ENCODE measurements around the gene TMPRSS4. TPM values are rescaled to one million over a fixed set of nuclear protein-coding genes. Genes with fewer than 3 reads are reported as not detected.

The TMPRSS4 gene
- total RNA-seq, 1 experiment from 2014 or later, result not detected

GRCh38 chr11:118151431-118151830 is 74.6 kb downstream of the TMPRSS4 start:
- DNase-seq (ENCODE audit: low read depth, low spot score) (no peak), ATAC-seq (no peak)
- Histone ChIP-seq H3K4me1 (ENCODE audit: control insufficient read depth, insufficient read depth, low read length) (peaks cover 2% of the 10 kb centered on the region), H3K27ac (ENCODE audit: low read length) (no peak overlapping the region), H3K36me3 (ENCODE audit: control insufficient read depth, insufficient read depth, low read length) (no peaks in the 10 kb centered on the region), H3K27me3 (ENCODE audit: control insufficient read depth, insufficient read depth, low read length) (peaks cover 29% of the 10 kb centered on the region), H3K4me3 (ENCODE audit: low read depth in 2 of 2, low read length in 2 of 2) (no peak overlapping the region), H3K9me3 (ENCODE audit: control insufficient read depth, insufficient read depth, low read depth, low read length) (no peaks in the 10 kb centered on the region)
- in situ Hi-C loops (cut with HindIII; ENCODE audit: low pct_unique_long_range_greater_than_20kb, low sequenced_read_pairs), result no loop called here
- CTCF ChIA-PET, result no interaction called here
- POLR2A ChIA-PET, result no interaction called here
- TF ChIP-seq TCF7L2 (IDR thresholded peaks at IDR 0.05; ENCODE audit: low read depth, low read length) (no peak), POLR2AphosphoS5 (IDR thresholded peaks at IDR 0.05; ENCODE audit: low read depth, low read length) (no peak)
- intact Hi-C loops (cut with micrococcal nuclease; ENCODE audit: unreplicated experiment), result loop anchor here (5.0 kb wide), 1 partner anchor 141 kb away; no protein-coding TSS in a partner anchor
- BruUV-seq (replicated peaks), result no TSS peak

- peaks cover 30% of the 10 kb centered on the region for H3K27me3 ChIP-seq (ENCODE audit: control insufficient read depth, insufficient read depth, low read length)
- ATAC-seq (no peak), DNase-seq (ENCODE audit: low read depth, low spot score) (no peak)
- CTCF ChIA-PET, result no interaction called here
- BruUV-seq (replicated peaks), result no TSS peak
- POLR2A ChIA-PET, result no interaction called here
- H3K4me3 ChIP-seq (ENCODE audit: low read depth in 2 of 2, low read length in 2 of 2), result peak overlapping the region in 1 of 2 experiments; percentile 50; a peak in 2 of 4 replicates
- H3K27ac ChIP-seq (ENCODE audit: low read length), result no peak overlapping the region
- in situ Hi-C loops (cut with HindIII; ENCODE audit: low pct_unique_long_range_greater_than_20kb, low sequenced_read_pairs), result no loop called here
- TF ChIP-seq POLR2AphosphoS5 (IDR thresholded peaks at IDR 0.05; ENCODE audit: low read depth, low read length) (no peak), SIN3A (IDR thresholded peaks at IDR 0.05; ENCODE audit: borderline replicate concordance, insufficient read depth, low read depth, low read length) (no peak), TCF7L2 (IDR thresholded peaks at IDR 0.05; ENCODE audit: low read depth, low read length) (no peak)
- TF ChIP-seq, protein P1, sequence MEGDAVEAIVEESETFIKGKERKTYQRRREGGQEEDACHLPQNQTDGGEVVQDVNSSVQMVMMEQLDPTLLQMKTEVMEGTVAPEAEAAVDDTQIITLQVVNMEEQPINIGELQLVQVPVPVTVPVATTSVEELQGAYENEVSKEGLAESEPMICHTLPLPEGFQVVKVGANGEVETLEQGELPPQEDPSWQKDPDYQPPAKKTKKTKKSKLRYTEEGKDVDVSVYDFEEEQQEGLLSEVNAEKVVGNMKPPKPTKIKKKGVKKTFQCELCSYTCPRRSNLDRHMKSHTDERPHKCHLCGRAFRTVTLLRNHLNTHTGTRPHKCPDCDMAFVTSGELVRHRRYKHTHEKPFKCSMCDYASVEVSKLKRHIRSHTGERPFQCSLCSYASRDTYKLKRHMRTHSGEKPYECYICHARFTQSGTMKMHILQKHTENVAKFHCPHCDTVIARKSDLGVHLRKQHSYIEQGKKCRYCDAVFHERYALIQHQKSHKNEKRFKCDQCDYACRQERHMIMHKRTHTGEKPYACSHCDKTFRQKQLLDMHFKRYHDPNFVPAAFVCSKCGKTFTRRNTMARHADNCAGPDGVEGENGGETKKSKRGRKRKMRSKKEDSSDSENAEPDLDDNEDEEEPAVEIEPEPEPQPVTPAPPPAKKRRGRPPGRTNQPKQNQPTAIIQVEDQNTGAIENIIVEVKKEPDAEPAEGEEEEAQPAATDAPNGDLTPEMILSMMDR (IDR thresholded peaks at IDR 0.05), result no peak
- TF ChIP-seq, protein P2, sequence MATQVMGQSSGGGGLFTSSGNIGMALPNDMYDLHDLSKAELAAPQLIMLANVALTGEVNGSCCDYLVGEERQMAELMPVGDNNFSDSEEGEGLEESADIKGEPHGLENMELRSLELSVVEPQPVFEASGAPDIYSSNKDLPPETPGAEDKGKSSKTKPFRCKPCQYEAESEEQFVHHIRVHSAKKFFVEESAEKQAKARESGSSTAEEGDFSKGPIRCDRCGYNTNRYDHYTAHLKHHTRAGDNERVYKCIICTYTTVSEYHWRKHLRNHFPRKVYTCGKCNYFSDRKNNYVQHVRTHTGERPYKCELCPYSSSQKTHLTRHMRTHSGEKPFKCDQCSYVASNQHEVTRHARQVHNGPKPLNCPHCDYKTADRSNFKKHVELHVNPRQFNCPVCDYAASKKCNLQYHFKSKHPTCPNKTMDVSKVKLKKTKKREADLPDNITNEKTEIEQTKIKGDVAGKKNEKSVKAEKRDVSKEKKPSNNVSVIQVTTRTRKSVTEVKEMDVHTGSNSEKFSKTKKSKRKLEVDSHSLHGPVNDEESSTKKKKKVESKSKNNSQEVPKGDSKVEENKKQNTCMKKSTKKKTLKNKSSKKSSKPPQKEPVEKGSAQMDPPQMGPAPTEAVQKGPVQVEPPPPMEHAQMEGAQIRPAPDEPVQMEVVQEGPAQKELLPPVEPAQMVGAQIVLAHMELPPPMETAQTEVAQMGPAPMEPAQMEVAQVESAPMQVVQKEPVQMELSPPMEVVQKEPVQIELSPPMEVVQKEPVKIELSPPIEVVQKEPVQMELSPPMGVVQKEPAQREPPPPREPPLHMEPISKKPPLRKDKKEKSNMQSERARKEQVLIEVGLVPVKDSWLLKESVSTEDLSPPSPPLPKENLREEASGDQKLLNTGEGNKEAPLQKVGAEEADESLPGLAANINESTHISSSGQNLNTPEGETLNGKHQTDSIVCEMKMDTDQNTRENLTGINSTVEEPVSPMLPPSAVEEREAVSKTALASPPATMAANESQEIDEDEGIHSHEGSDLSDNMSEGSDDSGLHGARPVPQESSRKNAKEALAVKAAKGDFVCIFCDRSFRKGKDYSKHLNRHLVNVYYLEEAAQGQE (IDR thresholded peaks at IDR 0.05; ENCODE audit: insufficient read depth in 1 of 2, low read depth in 2 of 2, low read length in 1 of 2), result no peak
- no peaks in the 10 kb centered on the region for H3K36me3 ChIP-seq (ENCODE audit: control insufficient read depth, insufficient read depth, low read length)
- no peaks in the 10 kb centered on the region for H3K9me3 ChIP-seq (ENCODE audit: control insufficient read depth, insufficient read depth, low read depth, low read length)
- H3K4me1 ChIP-seq (ENCODE audit: control insufficient read depth, insufficient read depth, low read length), result peaks cover 4% of the 10 kb centered on the region
- intact Hi-C loops (cut with micrococcal nuclease; ENCODE audit: unreplicated experiment), result loop anchor here (5.0 kb wide), 1 partner anchor 140 kb away; no protein-coding TSS in a partner anchor
These were observed 75.2 kb downstream of the TMPRSS4 start for GRCh38 chr11:118152020-118152551.

Data from Panc1 (cell line).